NCI-H510A (cell line): ENCODE data around the gene SSX7.
"Not testable (repeated sequence)": the region's sequence is repeated elsewhere in the genome, so short reads cannot be mapped to it uniquely, and the experiment has no call there.

Experiments
- DNase-seq: peaks from one replicate; lab custom pipeline; 2025; lab: John Stamatoyannopoulos, UW

The SSX7 gene

GRCh38 chrX:52654800-52655199 lies at the start of gene SSX7:
TSS of gene SSX7 (minus strand) at chrX:52654900. CDS start at chrX:52653472, 1,428 bp downstream.
- not testable (repeated sequence) for DNase-seq

GRCh38 chrX:52692034-52692433 lies 37.3 kb upstream of the SSX7 start:
- DNase-seq = not testable (repeated sequence)

GRCh38 chrX:52662218-52662617 lies 7.5 kb upstream of the SSX7 start:
- DNase-seq = not testable (repeated sequence)

GRCh38 chrX:52655475-52655874 lies 775 bp upstream of the SSX7 start:
- DNase-seq = not testable (repeated sequence)

- DNase-seq = not testable (repeated sequence)
Observed at GRCh38 chrX:52650676-52651075, 4.0 kb downstream of the SSX7 start.

- DNase-seq = not testable (repeated sequence)
Observed at GRCh38 chrX:52648956-52649355, 5.7 kb downstream of the SSX7 start.

- DNase-seq = not testable (repeated sequence)
Observed at GRCh38 chrX:52628483-52628882, 26.2 kb downstream of the SSX7 start.

- not testable (repeated sequence) for DNase-seq
Observed at GRCh38 chrX:52620661-52621060, 34.0 kb downstream of the SSX7 start.

GRCh38 chrX:52608961-52609360 lies 45.7 kb downstream of the SSX7 start:
- no peak for DNase-seq

GRCh38 chrX:52603151-52603550 lies 51.5 kb downstream of the SSX7 start:
- DNase-seq = not testable (repeated sequence)

GRCh38 chrX:52598886-52599285 lies 55.8 kb downstream of the SSX7 start:
- no peak for DNase-seq

GRCh38 chrX:52594658-52595057 lies 60.0 kb downstream of the SSX7 start:
- no peak for DNase-seq
